Stimulated activated CD4-positive, alpha-beta T cell treated with anti-CD3 and anti-CD28 coated beads, Interleukin-4, amount 100 ng/mL, for 1 hour (primary cell): ENCODE data around the gene SLC13A4.
"Not testable (repeated sequence)": the region's sequence is repeated elsewhere in the genome, so short reads cannot be mapped to it uniquely, and the experiment has no call there.

ENCODE experiments used
- DNase-seq: peaks from one replicate; pipeline ENCODE4 v3.0.0-alpha.2; 2020

The SLC13A4 gene

GRCh38 chr7:135748770-135749169 lies 20.8 kb upstream of the SLC13A4 start, which contains the start of gene FAM180A:
FAM180A (minus strand) TSS chr7:135748813; CDS start chr7:135748580, 233 bp downstream.
- DNase-seq, result no peak

- DNase-seq, result no peak
These were observed 19.4 kb upstream of the SLC13A4 start for GRCh38 chr7:135747366-135747765.

GRCh38 chr7:135745703-135746312 lies 17.8 kb upstream of the SLC13A4 start:
- DNase-seq, result no peak

DNA sequence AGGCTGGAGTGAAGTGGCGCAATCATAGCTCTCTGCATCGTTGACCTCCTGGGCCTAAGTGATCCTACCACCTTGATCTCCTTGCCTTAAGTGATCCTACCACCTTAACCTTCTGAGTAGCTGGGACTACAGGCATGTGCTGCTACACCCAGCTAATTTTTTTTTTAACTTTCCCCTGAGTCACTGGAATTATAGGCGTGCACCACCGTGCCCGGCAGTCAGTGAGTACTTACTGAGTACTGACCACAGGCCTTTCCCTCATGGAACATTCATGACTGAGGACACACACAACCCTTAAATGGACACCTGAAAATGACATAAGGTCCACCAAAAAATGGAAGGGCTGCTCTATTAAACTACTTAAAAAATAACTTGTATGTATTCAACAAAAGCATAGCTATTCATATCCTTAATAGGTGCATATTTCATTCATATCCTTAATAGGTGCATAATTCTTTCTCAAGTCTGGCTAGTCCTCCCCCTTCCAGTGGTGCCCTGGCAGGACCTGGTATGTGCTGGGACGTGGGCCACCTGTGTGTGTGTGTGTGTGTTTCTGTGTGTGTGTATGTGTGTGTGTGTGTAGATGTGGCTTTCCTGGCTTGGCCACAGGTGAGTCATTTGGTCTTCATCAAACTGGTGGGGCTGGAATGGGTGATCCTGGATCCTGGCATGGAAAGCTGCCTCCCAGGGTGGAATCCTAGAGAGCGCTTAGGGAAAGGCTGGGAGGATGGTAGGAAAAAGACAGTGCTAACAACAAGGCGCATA lies 17.1 kb upstream of the SLC13A4 start:
- DNase-seq, result no peak

GRCh38 chr7:135743907-135744731 lies 16.1 kb upstream of the SLC13A4 start:
- DNase-seq, result no peak

DNA sequence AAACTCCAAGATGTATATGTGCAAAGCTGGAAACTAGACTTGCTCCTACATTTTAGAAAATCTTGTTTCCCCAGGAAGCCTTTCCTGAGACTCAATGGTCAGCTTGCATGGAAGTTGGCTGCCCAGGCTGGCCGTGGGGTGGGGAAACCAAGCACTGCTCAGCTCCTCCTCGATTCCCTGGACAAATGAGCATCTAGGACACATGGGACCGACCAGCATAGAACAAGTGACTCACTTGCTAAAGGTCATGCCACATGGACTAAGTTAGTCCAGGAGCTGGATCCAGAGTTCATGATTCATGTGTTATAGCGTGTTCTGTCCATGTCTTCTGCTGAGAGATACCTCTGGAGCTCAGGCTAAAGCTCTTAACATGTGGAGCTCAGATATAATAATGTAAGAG lies 14.4 kb upstream of the SLC13A4 start:
- no peak for DNase-seq

- DNase-seq, result no peak
These were observed 13.9 kb upstream of the SLC13A4 start for GRCh38 chr7:135741905-135742304.

GRCh38 chr7:135740889-135741288 lies 12.9 kb upstream of the SLC13A4 start:
- DNase-seq, result no peak

GRCh38 chr7:135737306-135737647 lies 9.3 kb upstream of the SLC13A4 start:
- not testable (repeated sequence) for DNase-seq

DNA sequence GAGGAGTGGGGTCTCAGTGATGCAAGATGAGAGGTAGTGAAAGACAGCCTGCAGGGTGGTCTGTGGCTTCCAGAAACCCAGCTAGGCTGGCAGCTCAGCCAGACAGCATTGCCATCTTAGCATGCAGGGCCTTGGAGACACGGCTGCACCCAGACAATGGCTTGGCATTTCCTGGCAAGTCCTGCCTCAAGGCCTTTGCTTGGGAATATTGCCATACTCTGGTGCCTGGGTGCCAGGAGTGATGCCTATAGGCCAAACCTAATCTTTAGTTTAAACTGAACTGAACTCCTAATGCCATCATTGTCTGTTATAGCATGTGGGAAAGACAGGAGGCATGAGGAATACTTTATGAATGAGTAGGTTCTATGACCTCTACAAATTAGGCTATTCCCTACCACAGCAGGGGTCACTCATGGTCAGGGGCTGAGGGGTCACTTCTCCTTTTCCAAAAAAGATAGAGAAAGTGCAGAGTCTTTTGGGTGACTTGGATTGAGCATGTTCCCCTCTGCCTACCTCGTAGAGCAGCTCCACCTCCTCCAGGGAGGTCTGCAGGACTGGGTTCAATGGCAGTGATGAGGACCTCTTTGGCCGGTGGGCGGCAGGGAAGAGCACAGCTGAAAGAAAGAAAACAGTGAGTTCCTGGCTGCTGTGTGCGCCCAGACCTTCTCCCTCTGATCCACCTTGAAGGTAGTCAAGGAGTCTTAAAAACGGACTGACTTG lies 8.8 kb upstream of the SLC13A4 start:
- DNase-seq, result no peak

DNA sequence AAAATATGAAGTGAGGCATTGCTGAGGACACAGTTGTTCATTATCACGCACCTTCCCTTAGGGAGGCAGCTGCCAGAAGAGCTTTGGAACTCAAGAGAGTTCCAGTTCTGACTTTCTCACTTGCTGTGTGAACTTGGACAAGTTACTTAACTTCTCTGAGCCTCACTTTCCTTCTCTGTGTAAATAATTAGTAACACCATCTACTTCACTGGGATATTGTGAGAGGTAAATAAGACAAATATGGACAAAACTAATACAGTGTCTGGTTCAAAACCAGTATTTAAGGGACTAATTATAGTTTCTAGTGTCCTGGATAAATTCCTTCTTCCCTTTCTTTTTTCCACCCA lies 6.3 kb upstream of the SLC13A4 start:
- no peak for DNase-seq

GRCh38 chr7:135733603-135734342 lies 5.8 kb upstream of the SLC13A4 start:
- DNase-seq, result no peak

- DNase-seq, result no peak
These were observed 3.1 kb upstream of the SLC13A4 start for GRCh38 chr7:135731131-135731530.

DNA sequence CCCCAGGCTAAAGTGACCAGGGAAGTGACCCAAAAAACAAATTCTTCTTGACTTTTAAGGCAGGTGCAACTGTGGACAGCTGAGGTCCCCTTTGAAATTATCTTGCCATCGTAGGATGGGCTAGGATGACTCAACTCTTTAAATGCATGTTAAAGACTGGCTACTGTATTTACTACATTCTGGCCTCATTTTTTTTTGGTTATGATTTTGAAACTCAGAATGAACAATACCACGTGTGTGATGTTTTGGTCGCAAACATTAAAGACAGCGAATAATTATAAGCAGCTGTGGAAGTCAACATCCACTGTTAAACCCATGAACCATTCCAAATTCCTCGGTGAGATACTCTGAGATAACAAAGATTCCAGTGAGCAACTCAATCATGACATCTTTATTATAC lies 1.2 kb upstream of the SLC13A4 start:
- no peak for DNase-seq

- DNase-seq, result no peak
These were observed 894 bp downstream of the SLC13A4 start for GRCh38 chr7:135726911-135727673.

GRCh38 chr7:135726276-135726788 lies 1.7 kb downstream of the SLC13A4 start:
- no peak for DNase-seq

DNA sequence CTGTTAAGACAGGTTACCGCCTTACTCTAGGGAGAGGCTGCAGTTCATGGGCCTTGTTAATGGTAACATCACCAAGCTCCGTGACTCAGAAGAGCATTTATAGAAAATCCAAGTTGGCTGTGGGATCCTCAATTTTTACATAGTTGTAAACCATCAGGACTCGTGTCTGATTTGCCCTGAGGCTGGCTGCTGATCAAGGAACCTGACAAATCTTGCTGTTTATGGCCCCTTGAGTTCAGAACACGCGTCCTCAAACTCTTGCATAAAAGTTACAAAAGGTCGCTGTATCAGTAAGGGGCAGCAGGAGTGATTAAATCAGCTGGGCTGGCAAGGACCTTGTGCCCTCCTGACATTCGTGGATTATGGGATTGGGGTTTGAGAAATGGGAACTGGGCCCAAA lies 4.6 kb downstream of the SLC13A4 start:
- DNase-seq, result no peak

DNA sequence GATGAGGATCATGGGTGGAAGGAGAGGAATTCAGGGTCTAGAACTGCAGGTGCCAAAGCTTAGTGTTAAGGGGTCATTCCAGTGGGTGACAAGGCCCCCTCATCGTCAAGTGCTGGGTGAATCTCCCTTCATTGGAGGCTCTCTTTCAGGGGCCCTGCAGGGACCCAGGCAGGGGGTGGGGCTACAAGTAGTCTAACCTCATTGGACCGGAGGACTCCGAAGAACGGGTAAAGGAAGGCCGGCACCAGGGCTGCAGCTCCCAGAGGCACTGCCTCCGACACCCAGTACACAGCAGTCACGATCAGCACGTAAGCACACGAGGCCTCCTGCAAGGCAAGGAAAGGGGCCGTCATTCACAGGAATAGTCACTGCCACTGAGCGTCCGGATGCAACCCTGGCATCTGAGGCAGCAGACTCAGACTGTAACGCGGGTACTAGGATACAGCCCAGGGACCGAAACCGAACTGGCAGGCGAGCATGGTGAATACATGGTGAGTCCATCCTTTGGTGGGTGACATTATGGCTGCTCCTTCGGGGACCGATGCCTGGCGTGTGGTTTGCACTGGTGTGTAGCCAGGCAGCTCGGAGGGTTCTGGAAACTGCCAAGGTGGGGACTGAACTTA lies 6.7 kb downstream of the SLC13A4 start:
- DNase-seq, result no peak

- DNase-seq, result no peak
These were observed 8.3 kb downstream of the SLC13A4 start for GRCh38 chr7:135719688-135720087.

DNA sequence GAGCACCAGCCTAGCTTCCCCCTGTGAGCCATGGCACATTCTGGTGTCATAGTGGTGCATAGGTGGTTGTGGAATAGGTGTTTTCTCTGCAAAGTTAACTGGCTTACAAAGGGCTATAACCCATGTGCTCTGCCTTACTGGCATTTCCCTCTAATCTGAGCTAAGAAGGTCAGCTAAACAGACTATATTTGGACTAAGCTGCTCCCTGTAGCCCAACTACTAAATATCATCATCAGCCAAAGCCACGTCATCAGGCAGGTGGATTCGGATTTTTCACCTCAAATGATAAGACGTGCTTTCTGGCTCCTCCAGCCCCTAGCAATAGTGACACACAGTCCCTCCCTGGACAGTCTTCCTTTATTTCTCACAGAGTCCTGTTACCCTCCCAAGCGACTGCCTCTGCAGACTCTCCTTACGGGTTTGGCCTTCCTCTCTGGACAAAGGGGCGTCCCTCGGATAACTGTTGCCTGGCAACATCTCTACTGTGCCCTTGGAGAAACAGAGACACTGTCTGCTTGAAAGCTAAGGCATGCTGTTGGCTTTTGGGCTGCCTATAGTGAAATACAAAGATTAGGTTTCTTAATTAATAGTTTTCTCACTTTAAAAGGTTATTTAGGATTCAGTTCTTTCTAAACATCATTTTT lies 9.1 kb downstream of the SLC13A4 start:
- no peak for DNase-seq

DNA sequence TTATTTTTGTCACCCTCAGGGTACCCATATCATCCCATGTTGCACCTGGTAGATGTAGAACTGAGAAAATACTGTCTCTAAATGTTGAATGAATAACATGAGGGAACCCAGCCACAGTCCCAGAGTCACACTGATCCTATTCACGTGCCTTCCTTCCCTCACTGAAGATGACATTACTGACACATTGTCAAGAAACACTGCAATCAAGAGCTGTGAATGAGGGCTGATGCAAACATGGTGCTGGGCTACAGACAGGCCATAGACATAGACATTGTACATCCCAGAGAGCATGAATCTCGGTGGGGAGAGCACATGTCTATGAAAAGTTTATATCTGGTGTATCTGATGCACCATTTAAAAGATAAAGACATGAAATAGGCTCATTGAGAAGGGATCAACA lies 9.8 kb downstream of the SLC13A4 start:
- no peak for DNase-seq
